ENCODE data around the gene PHLDB2.

- TF ChIP-seq, protein P1, sequence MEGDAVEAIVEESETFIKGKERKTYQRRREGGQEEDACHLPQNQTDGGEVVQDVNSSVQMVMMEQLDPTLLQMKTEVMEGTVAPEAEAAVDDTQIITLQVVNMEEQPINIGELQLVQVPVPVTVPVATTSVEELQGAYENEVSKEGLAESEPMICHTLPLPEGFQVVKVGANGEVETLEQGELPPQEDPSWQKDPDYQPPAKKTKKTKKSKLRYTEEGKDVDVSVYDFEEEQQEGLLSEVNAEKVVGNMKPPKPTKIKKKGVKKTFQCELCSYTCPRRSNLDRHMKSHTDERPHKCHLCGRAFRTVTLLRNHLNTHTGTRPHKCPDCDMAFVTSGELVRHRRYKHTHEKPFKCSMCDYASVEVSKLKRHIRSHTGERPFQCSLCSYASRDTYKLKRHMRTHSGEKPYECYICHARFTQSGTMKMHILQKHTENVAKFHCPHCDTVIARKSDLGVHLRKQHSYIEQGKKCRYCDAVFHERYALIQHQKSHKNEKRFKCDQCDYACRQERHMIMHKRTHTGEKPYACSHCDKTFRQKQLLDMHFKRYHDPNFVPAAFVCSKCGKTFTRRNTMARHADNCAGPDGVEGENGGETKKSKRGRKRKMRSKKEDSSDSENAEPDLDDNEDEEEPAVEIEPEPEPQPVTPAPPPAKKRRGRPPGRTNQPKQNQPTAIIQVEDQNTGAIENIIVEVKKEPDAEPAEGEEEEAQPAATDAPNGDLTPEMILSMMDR (IDR thresholded peaks at IDR 0.05): peak in 1 of 3 donors; percentile 49
- no peak for TF ChIP-seq POLR2A (IDR thresholded peaks at IDR 0.05)
These were observed 1.2 kb downstream of the PHLDB2 start for GRCh38 chr3:111859974-111860859.

Data from lower leg skin (tissue), 3 donors.